ENCODE results near the gene IFI27L1. TPM values are rescaled to one million over a fixed set of nuclear protein-coding genes. Genes with fewer than 3 reads are reported as not detected.
A peak's percentile ranks its signal among the peaks of the same experiment; 100 is the strongest.

Gene IFI27L1
- total RNA-seq, 3 donors from 2014 or later (not counting 1 experiment from before 2014, with no cell fraction given), result 10.1 to 15.1 (median 12.1) TPM

DNA sequence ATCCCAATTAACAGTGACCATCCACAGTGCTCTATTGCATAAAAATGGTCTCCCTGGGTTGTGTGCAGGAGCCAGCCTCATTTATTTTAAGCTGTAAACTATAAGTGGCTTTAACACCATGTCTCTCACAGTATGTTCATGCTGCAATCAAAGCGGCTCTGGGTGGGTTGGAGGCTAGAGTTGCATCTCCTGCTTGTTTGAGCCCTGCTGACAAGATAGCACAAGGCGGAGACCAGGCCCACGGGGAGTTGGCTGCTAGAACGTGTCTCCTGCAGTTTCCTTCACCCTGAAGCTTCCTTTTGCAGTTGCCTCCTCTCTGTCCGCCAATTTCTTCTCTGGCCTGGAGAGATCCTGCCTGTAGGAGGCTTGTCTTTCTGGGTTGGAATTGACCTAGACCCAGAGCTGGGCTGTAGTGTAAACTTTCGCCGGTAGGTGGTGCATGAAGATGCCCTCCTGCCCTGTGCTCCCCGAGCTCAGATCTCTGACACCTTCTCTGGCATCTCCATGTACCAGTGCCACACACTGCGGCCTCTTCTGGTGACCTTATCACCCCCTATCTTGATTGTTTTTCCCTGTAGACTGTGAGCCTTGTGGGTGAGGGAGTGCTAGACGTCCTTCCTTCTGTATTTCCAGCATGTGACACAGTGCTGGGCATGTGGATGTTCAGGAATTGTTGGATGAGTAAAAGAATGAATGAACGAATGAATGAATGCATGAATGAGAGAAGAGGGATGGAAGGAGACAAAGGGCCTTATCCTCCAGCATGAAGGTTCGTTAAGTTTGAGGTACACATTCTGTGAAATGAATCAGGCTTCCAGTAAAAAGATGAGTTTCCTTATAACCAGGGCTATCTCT is 44.6 kb upstream of the IFI27L1 start:
- Mint-ChIP-seq H3K4me1 (peaks cover 5% of the 10 kb centered on the region in 2 donors), H3K27me3 (ENCODE audit: low read depth in 2 of 2) (peaks cover 4 to 6% of the 10 kb centered on the region in 2 donors), H3K9me3 (no peaks in the 10 kb centered on the region), H3K4me3 (no peak overlapping the region), H3K27ac (no peak overlapping the region), H3K36me3 (no peaks in the 10 kb centered on the region)
- Histone ChIP-seq H3K27me3 (ENCODE audit: control insufficient read depth, insufficient read depth, low read length) (no peaks in the 10 kb centered on the region), H3K27ac (ENCODE audit: low read length) (no peak overlapping the region), H3K4me3 (ENCODE audit: low read length) (no peak overlapping the region), H3K4me1 (ENCODE audit: control insufficient read depth, insufficient read depth, low read length) (no peaks in the 10 kb centered on the region), H3K9me3 (ENCODE audit: control insufficient read depth, insufficient read depth, low read length) (no peaks in the 10 kb centered on the region), H3K36me3 (ENCODE audit: control insufficient read depth, insufficient read depth, low read length) (no peaks in the 10 kb centered on the region)
- intact Hi-C loops (cut with micrococcal nuclease), result loop anchor here (1.0 kb wide), 2 partner anchors 100 to 144 kb away; no protein-coding TSS in a partner anchor
- ATAC-seq (peak; percentile 88 to 100 (median 96)), DNase-seq (peak; percentile 71 to 88)
- TF ChIP-seq, protein P1, sequence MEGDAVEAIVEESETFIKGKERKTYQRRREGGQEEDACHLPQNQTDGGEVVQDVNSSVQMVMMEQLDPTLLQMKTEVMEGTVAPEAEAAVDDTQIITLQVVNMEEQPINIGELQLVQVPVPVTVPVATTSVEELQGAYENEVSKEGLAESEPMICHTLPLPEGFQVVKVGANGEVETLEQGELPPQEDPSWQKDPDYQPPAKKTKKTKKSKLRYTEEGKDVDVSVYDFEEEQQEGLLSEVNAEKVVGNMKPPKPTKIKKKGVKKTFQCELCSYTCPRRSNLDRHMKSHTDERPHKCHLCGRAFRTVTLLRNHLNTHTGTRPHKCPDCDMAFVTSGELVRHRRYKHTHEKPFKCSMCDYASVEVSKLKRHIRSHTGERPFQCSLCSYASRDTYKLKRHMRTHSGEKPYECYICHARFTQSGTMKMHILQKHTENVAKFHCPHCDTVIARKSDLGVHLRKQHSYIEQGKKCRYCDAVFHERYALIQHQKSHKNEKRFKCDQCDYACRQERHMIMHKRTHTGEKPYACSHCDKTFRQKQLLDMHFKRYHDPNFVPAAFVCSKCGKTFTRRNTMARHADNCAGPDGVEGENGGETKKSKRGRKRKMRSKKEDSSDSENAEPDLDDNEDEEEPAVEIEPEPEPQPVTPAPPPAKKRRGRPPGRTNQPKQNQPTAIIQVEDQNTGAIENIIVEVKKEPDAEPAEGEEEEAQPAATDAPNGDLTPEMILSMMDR (IDR thresholded peaks at IDR 0.05), result peak; percentile 74
- 37% methylated on average over 11 of the region's 12 CpGs for WGBS (ENCODE audit: insufficient coverage)

DNA sequence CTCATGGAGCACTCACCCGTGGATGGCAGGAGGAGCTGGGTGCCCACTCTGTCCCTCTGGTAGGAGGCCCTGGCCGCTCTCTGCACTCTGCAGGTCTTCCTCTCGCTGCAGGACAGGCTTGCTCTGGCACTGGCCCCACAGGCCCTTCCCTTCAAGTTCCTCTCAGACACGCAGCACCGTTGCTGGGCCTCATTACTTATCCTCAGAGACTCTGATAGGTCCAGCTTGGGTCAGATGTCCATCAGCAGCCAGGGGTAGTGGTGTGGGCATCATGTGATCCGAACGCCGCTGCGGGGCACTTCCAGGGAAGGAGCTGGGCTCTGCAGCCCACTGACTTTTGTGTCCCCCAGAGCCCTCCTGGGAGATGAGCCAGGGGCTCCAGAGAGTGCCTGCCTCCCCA is 43.2 kb upstream of the IFI27L1 start:
- DNase-seq (no peak), ATAC-seq (no peak)
- Histone ChIP-seq H3K27me3 (ENCODE audit: control insufficient read depth, insufficient read depth, low read length) (no peaks in the 10 kb centered on the region), H3K27ac (ENCODE audit: low read length) (no peak overlapping the region), H3K4me3 (ENCODE audit: low read length) (no peak overlapping the region), H3K9me3 (ENCODE audit: control insufficient read depth, insufficient read depth, low read length) (no peaks in the 10 kb centered on the region), H3K36me3 (ENCODE audit: control insufficient read depth, insufficient read depth, low read length) (no peaks in the 10 kb centered on the region), H3K4me1 (ENCODE audit: control insufficient read depth, insufficient read depth, low read length) (no peaks in the 10 kb centered on the region)
- H3K4me1 Mint-ChIP-seq, result peaks cover 5% of the 10 kb centered on the region in 2 donors
- WGBS (ENCODE audit: insufficient coverage), result 90% methylated on average over 9 of the region's 9 CpGs
- H3K9me3 Mint-ChIP-seq, result no peaks in the 10 kb centered on the region
- intact Hi-C loops (cut with micrococcal nuclease), result no loop called here
- TF ChIP-seq, protein P1 (IDR thresholded peaks at IDR 0.05), result no peak
- no peak overlapping the region for H3K4me3 Mint-ChIP-seq
- no peak overlapping the region for H3K27ac Mint-ChIP-seq
- H3K27me3 Mint-ChIP-seq (ENCODE audit: low read depth in 2 of 2), result peaks cover 4 to 6% of the 10 kb centered on the region in 2 donors
- no peaks in the 10 kb centered on the region for H3K36me3 Mint-ChIP-seq

DNA sequence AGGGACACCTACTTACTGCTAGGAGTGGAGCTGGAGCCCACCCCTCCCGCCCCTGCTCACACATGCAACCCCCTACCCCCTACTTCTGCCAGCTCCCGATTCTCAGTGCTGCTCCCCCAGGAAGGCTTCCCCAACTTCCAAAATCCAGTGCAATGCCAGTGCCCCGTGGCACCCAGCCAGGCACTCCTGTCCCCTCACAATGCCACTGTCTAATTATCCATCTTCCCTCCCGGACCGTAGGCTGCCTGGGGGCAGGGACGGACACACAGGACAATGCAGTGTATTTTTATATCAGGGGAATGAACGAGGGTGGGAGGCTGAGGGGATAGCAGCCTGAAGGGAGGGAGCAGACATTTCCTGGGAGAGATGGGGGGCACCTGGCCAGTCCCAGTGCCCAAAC is 42.6 kb upstream of the IFI27L1 start:
- Histone ChIP-seq H3K27ac (ENCODE audit: low read length) (no peak overlapping the region), H3K27me3 (ENCODE audit: control insufficient read depth, insufficient read depth, low read length) (no peaks in the 10 kb centered on the region), H3K9me3 (ENCODE audit: control insufficient read depth, insufficient read depth, low read length) (no peaks in the 10 kb centered on the region), H3K36me3 (ENCODE audit: control insufficient read depth, insufficient read depth, low read length) (no peaks in the 10 kb centered on the region), H3K4me3 (ENCODE audit: low read length) (no peak overlapping the region), H3K4me1 (ENCODE audit: control insufficient read depth, insufficient read depth, low read length) (no peaks in the 10 kb centered on the region)
- 88% methylated on average over 4 of the region's 7 CpGs for WGBS (ENCODE audit: insufficient coverage)
- H3K4me1 Mint-ChIP-seq, result peaks cover 5% of the 10 kb centered on the region in 2 donors
- TF ChIP-seq, protein P1 (IDR thresholded peaks at IDR 0.05), result no peak
- H3K36me3 Mint-ChIP-seq, result no peaks in the 10 kb centered on the region
- DNase-seq (no peak), ATAC-seq (no peak)
- peaks cover 4 to 6% of the 10 kb centered on the region in 2 donors for H3K27me3 Mint-ChIP-seq (ENCODE audit: low read depth in 2 of 2)
- intact Hi-C loops (cut with micrococcal nuclease), result no loop called here
- no peak overlapping the region for H3K4me3 Mint-ChIP-seq
- H3K9me3 Mint-ChIP-seq, result no peaks in the 10 kb centered on the region
- no peak overlapping the region for H3K27ac Mint-ChIP-seq

Measured in natural killer cell (primary cell).